NK-92 treated with Interleukin-12 subunit alpha and Interleukin-12 subunit beta, amount 100 ng/mL, for 24 hours (cell line): ENCODE measurements around the gene OSBPL10.

Experiments used
- DNase-seq: peaks from one replicate; lab custom pipeline; 2025; lab: John Stamatoyannopoulos, UW

The OSBPL10 gene

GRCh38 chr3:31988271-31988670, 7.2 kb upstream of the OSBPL10 start:
- no peak for DNase-seq

- DNase-seq: no peak
Measured at GRCh38 chr3:31985831-31986230, 4.8 kb upstream of the OSBPL10 start.

GRCh38 chr3:31984321-31984720, 3.3 kb upstream of the OSBPL10 start:
- no peak for DNase-seq

DNA sequence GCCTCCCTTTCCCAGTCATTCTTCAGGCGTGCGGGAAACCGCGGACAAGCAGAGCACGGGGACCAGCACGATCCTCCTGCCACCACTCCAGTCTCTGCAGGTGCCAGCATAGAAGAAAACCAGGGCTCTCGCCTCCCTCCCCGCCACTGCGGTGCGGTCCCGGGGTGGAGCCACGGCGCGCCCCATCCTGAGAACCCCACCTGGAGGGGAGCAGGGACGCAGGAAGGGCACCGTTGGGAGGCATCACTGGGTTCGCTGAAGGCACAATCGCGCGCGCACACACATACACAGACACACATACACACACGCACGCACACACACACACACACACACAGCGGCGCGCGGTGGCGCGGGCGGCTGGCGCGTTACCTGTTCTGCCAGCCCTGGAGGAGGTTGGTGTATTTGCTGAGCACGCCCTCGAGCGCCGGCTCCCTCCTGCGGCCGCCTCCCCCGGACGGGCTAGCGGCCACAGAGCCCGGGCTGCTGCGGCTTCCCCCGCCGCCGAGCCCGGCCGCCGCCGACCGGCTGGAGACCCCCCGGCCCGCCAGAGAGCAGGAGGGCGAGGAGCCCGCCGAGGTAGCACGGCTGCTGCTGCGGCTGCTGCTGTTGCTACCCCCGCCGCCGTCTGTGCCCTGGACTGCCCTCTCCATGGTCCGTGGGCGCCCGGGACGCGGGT, 394 bp downstream of the OSBPL10 start:
- DNase-seq: no peak

GRCh38 chr3:31979001-31979697, 1.9 kb downstream of the OSBPL10 start:
- DNase-seq: no peak

GRCh38 chr3:31978553-31978952, 2.5 kb downstream of the OSBPL10 start:
- no peak for DNase-seq

- no peak for DNase-seq
Measured at GRCh38 chr3:31977736-31978135, 3.3 kb downstream of the OSBPL10 start.

DNA sequence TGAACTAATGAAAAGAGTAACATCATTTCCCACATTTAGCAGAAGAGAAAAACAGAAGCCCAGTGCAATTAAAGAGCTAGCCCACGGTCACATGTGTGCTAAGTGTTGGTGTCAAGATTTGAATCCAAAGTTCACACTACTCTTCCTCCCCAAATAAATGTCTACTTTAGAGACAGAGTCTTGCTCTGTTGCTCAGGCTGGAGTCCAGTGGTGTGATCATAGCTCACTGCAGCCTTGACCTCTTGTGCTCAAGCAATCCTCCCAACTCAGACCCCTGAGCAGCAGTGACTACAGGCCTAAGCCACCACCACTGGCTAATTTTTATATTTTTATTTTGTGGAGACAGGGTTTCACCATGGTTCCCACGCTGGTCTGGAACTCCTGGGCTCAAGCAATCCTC, 4.8 kb downstream of the OSBPL10 start:
- DNase-seq: no peak

DNA sequence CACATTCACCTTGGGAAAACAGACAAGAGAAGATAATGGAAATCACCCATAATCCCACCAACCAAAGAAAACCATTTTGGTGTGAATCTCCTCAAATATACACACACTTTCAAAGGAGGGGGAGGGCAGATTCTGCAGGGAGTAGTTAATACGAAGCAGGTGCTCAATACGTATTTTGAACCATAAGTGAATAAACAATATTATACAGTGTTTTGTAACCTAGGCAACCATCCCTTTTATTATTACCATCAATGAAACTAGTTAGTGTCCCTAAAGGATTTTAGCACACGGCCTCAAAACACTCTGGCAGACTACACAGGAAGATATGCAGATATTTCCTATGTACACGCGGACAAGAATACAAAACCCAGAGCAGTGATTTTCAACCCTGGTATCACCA, 6.1 kb downstream of the OSBPL10 start:
- DNase-seq: no peak

- no peak for DNase-seq
Measured at GRCh38 chr3:31974471-31974870, 6.6 kb downstream of the OSBPL10 start.

- no peak for DNase-seq
Measured at GRCh38 chr3:31973837-31974236, 7.2 kb downstream of the OSBPL10 start.

DNA sequence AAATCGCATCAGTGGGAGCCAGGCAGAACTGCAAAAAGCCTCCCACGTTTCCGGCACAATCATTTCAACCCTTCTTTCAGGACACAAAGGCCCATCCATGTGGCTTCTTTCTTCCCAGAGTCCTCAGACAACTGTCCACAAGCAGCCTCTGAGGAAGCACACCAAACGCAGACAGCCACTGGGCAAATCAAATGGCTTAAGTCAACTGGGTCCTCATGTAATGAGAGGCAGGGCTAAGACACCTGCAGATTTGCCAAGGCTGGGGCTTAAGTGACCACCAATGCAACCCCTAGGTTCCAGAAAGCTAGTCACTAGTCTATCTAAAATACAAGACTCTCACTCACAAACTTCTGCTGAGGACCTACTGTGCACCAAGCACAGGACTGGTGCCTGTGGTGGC, 8.0 kb downstream of the OSBPL10 start:
- DNase-seq: no peak

DNA sequence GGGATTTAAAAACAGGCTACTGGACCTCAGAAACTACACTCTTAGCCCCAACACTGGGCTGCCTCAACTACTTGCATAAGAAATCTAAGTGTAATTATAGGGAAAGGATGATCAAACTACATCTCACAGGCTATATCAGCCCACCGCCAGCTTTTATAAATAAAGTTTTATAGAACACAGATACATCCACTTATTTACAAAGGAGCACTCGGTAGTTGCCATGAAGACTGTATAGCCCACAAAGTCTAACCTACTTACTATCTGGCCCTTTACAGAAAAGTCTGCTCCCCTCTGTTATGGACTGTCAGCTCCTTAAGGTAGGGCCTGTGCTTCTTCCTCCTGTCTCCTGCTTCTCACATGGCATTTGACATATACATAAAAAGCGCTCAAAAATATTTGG, 9.5 kb downstream of the OSBPL10 start:
- no peak for DNase-seq

- DNase-seq: no peak
Measured at GRCh38 chr3:31968927-31969418, 12.1 kb downstream of the OSBPL10 start.

- no peak for DNase-seq
Measured at GRCh38 chr3:31968369-31968926, 12.6 kb downstream of the OSBPL10 start.

DNA sequence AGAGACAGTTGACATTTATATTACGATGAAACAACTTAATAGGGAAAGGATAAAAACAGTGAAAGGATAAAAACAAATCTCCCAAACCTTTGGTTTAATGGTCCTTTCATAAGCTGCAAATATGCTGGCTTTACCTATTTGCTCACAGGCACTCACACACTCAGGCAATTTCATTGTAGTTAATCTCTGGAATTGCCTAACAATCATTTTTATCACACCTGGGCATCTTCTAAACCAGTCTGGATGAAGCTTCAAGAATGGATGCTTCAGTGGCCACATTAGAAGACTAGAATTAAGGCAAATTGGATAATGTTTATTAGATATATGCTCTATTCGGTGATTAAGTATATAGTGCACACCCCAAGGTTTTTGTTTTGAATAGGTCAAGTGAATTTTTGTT, 13.5 kb downstream of the OSBPL10 start:
- DNase-seq: no peak

DNA sequence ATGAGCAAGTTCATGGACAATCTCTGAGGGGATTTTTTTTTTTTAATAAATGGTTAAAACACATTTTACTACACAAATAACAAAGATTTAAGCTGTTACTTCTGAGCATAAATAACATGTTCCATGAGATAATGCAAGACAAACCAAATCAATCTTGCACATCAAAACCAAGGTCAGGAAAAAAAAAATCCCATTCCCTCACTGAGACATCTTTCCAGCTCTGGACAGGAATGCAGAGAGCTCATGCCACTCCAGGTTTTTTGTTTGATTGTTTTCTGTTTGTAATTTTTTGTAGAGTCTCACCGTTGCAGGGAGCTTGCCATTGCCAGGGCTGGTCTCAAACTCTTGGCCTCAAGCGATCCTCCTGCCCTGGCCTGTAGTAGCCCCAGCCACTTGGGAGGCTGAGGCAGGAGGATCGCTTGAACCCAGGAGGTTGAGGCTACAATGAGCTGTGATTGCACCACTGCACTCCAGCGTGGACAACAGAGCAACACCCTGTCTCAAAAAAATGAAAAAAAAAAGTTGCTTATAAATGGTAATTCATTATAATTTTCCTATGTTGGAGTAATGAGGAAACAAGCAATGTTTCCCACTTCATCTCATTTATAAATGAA, 14.0 kb downstream of the OSBPL10 start:
- no peak for DNase-seq

DNA sequence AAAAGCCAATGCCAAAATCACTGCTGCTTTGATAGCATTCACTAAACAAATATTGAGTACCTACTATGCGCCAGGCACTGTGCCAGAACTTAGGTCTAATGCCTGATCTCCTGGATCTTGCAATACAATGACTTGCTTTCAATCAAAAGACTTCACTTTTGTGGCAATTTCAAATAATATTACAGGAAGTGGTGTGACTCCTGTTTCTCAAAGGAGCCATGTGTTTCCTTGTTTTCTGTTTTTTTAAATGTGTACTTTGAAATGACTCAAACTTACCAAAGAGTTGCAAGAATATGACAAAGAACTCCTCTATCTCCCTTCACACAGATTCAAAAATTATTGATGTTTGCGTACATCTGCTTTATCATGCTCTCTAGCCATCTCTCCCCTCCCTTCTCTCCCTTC, 18.3 kb downstream of the OSBPL10 start:
- DNase-seq: no peak

DNA sequence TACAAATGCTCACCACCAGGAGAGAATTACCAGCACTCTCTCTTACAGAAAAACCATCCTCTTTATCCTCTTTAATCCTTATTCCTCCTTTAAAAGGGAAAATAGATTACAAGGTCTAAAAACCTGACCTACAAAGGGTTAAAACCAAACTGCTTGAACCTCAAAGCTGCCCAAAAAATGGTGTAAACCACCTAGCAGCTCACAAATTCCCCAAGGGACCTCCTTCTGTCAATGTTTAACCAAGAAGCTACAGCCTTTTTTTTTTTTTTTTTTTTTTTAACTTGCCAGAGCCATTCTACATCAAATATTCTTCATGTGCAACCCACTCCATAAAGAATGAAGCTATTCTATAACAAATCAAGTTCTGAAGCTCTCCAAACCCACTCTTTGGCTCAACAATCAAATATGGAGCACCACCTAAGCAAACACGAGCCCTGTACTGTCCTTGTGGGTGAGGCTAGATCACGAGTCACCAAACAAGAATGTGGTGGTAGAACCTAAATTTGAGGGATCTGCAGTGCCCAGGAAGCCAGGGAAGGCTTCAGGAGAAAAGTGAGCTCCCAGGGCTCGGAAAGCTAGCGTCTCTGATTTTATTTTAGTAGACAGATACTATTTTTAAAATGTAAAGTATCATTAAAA, 20.1 kb downstream of the OSBPL10 start:
- DNase-seq: no peak

DNA sequence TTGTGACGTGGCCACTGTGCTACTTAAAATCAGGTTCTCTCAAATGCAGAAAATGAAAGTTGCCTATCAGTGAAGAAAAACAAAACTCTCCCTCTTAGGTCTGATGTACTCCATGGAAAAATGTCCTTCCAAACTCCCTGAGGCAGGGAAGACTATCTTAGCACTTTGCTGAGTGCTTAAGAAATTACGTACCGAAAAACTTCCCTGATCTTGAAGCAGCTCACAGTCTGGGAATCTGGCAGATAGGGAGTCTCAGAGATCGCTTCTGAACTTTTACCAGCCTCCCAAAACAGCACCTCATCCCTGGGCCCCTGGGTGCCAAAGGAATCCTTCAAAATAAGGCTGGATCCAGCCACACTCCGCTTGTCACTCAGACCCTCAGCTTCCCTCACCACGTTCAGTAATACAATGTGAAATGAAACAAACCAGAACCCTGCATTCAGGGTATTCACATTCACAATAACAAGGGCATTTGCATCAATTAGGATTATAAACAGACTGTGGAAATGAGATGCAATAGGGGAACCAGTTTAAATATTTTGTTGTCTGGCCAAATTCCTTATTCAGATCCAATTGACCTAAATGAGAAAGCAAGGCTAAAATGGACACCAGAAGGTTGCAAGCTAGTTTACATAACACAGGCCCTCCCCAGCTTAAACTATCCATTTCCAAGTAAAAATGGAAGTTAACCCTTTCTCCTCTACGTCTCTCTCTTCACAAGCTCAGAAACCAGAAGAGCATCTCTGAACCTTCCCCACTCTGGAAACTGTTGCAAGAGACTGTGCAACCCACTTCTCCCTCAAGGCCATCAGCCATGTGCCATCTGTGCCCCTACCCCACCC, 20.9 kb downstream of the OSBPL10 start:
- DNase-seq: no peak

DNA sequence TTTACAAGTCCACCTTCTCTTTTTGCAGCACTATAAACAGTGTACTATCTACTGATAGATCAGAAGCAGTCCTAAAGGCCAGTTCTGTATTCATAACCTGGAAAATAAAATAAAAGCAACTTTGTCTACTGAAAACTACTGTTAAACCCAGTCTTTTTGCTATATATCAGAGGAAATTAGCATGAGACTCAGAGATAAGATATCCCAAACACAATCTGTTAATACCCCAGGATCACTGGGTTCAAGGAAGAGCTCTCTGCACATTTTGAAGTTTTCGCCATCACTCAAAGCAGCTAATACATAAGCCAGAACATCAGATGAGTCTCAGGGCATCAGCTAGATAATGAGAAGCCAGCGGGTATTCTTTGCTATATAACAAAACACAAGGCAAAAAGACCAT, 21.8 kb downstream of the OSBPL10 start:
- DNase-seq: no peak
